Measurements from ENCODE around the gene NRXN3.

- TF ChIP-seq CTCF (IDR thresholded peaks at IDR 0.05; ENCODE audit: insufficient read depth, low read depth, low read length), result no peak
- TF ChIP-seq EZH2 (IDR thresholded peaks at IDR 0.05; ENCODE audit: insufficient read depth, low read length), result no peak
Observed at GRCh38 chr14:79841433-79841832, 1671.3 kb downstream of the NRXN3 start.

Data from astrocyte (in vitro differentiated cells and primary cell).